Left renal pelvis (tissue), 4 donors: Measurements from ENCODE around the gene STIMATE. TPM values are rescaled to one million over a fixed set of nuclear protein-coding genes. Genes with fewer than 3 reads are reported as not detected.

Source experiments
- DNase-seq, 4 donors: peaks; one replicate each; pipeline ENCODE4 v3.0.0-alpha.2; 2013; ENCODE audit warnings: low read depth in 4 of 4, low spot score in 3 of 4
- polyA plus RNA-seq, 4 donors: library from polyadenylated mRNA; unstranded; fragments of 120-200 nt; gene quantifications; one replicate each; pipeline ENCODE4 v1.2.1, GENCODE V29; 2013; ENCODE audit not compliant: insufficient read length in 4 of 4

The STIMATE gene
- polyA plus RNA-seq, 4 donors, result 12.5 to 18.0 (median 13.9) TPM

DNA sequence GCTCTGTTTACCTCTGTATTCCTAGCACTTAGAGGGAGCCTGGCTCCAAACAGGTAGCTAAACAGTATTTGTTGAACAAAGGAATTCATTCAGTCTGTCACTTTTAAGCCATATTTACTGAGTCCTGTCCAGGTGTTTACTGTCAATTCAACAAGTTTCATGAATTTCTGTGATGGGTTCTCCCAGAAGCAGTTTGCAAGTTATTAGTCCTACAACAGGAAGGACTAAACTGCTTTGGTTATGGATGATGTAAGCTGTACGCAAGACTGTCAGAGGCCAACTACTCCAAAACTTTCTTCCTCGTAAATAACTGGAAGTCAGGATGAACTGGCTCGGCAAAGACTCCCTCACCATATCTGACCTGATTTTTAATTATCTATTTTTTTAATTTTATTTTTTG is 25.1 kb downstream of the STIMATE start:
- no peak for DNase-seq

GRCh38 chr3:52871761-52872160 is 25.6 kb downstream of the STIMATE start:
- DNase-seq, result no peak

- no peak for DNase-seq
These were observed 26.9 kb downstream of the STIMATE start for GRCh38 chr3:52870471-52870870.

DNA sequence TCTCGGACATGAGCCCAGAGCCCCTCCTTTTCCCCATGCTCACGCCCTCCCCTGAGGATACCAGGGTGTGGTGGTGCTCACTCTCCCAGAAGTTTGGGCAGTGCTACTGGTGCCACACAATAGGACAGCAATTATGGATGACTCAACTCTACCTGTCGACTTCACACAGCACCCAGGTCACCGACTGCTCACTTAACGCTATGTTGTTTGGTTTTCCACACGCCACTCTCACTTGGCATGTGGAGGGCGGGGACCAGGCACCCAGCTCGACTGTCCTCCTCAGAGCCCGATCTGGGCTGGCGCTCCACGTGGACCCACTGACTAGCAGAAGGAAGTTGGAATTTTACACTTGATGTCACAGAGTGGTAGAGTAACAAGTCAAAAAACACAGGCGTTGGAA is 30.9 kb downstream of the STIMATE start:
- DNase-seq, result no peak

GRCh38 chr3:52865994-52866393 is 31.4 kb downstream of the STIMATE start:
- no peak for DNase-seq

DNA sequence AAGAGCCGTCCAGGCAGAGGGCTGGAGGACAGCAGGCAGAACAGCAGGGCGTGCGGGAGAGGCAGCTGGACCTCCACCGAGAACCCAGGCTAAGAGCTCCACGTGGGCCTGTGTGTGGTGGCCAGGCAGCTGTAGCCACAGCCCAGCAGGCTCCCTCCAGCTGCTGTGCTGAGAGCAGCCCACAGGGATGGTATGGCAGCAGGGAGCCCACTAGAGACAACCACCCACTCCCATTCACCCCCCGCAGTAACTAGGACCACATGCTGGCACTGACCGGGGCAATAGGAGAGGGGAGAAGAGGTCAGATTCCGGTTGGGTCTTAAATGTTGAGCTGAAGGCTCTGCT is 37.0 kb downstream of the STIMATE start:
- DNase-seq, result no peak

GRCh38 chr3:52859686-52860423 is 37.5 kb downstream of the STIMATE start:
- no peak for DNase-seq

GRCh38 chr3:52857864-52858263 is 39.5 kb downstream of the STIMATE start:
- no peak for DNase-seq

DNA sequence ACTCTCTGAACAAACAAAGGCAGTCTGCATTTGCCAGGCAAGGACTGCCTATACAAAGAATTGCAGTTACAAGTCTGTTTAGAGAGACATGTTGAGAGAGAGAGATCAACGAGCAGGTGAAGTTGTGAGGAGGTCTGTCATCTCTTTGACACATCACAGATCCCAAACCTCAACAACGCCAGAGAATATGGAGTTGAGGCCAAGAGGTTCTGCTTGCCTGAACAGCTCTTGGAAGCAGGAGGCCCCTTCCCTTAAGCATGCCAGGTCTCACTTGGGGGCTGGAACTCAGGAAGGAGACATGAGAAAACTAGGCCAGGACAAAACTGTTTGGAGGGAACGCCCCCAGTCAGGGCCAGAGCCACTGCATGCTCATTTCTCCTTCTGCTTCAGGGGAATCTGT is 40.2 kb downstream of the STIMATE start:
- no peak for DNase-seq

DNA sequence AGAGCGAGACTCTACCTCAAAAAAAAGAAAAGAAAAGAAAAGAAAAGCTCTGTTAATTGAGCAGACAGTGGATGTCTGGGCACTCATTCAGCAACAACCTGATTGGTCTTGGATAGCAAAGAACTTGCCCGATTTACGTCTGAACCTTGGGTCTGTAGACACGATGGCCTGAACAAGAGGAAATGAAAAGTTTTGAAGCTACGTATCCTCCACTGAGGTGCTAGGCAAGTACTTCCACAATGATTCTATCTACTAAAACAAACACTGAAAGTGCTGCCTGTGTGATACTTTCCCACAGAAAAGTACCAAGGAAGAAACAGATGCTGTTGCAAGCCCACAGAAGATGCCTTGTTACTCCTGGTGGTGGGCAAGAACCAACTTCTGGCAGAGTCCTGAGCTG is 40.7 kb downstream of the STIMATE start:
- DNase-seq, result no peak

DNA sequence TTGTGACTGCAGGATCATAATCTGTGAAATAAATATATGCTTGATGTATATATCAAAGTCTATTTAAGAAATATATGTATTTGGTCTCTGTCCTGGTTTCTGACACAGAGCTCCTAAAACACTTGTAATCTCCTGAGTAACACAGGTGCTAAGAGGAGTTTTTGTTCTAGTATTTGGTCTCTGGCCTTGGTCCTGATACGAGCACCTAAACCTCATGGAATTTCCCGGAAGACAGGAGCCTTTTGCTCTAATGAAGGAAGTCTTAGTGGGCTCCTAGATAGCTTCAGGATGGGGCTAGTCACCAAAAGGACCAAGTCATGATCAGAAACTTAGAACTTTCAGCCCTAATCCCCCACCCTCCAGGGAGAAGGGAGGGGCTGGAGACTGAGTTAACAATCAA is 43.3 kb downstream of the STIMATE start:
- no peak for DNase-seq

- DNase-seq, result no peak
These were observed 44.9 kb downstream of the STIMATE start for GRCh38 chr3:52852419-52852818.

DNA sequence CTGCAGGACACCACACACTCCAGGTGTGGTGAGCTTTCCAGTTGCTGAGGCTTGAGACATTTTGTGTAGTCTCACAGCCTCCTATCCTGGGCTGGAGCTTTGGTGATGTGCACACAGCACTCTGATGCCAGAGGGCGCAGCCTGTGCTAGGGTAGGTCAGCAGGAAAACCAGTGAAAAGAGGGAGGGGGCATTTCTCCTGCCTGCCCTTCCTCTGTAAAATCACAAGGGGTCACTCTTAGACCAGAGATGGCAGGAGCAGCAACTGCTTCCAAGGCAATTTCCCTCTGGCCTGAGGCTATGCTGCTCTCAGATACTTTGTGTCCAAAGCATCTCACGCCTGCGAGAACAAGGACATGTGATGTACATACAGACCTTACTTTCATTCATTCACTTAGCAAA is 46.0 kb downstream of the STIMATE start:
- DNase-seq, result no peak

DNA sequence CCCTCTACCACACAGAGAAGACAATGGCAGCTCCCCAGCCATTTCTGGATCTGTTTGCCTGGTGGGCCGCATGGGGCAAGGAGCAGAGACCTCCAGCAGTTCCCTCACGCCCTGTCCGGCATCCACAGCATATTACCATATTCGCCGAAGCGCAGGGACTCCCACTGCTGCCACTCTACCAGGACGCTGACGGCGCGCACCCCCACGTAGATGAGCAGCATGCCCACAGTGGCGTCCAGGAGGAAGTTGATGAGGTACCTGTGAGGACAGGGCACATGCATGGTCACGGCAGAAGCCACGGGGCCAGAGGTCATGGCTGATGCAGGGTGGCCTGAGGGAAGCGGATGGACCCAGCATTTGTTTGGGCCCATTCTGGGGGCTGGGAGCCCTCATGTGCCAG is 47.7 kb downstream of the STIMATE start:
- no peak for DNase-seq

GRCh38 chr3:52848617-52849016 is 48.7 kb downstream of the STIMATE start:
- no peak for DNase-seq

DNA sequence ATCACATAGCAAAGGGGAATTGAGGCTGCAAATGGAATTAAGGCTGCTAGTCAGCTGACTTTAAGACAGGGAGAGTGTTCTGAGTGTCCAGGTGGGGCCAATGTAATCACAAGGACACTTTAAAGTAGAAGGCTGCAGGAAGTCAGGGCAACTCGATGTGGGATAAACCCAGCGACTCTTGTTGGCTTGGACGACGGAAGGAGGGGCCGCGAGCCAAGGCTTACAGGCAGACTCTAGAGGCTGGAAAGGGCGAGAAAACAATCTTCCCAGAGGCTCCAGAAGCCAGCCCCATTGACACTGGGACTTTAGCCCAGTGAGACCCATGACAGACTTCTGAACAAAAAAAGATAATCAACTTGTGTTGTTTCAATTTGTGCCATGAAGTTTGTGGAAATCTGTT is 49.6 kb downstream of the STIMATE start:
- DNase-seq, result no peak

GRCh38 chr3:52847241-52847640 is 50.1 kb downstream of the STIMATE start:
- DNase-seq, result no peak

GRCh38 chr3:52846432-52846965 is 50.8 kb downstream of the STIMATE start:
- DNase-seq, result no peak

- DNase-seq, result no peak
These were observed 51.5 kb downstream of the STIMATE start for GRCh38 chr3:52845691-52846431.

DNA sequence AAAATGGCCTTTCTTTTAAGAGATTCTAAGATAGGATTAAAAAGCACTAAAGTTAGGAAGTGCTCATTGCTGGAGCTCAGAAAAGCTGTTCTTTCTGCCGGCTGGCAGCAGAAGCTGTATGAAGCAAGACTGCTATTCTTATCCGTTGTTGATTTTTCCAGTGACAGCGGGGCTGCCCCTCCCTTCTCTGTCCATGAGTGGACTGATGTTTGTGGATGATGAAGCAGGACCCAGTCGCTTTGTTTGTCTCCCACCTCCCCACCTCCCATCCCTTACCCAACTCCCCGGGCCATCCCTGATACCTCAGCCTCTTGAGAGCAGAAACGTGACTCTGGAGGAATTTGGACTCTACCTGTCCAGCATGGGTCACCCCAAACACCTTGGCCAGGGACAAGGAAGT is 52.2 kb downstream of the STIMATE start:
- DNase-seq, result no peak

- DNase-seq, result no peak
These were observed 52.9 kb downstream of the STIMATE start for GRCh38 chr3:52844290-52844975.

DNA sequence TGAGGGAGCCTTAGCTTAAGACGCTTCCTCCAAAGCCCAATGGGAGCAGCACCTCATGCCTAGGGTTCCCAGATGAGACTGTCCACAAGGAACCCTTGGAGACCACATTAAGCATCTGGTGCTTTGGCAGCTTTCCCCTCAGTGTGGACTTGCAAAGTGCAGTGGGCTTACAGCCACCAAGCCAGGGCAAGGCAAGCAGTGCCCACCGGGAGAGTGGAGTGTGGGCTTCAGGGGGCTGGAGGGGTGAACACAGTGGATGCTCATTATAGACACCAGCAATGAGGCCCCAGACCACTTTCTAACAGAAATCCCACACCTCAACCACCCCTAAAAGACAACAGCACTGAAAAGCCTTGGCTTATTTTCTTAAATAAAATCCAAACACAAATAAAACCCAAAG is 53.5 kb downstream of the STIMATE start:
- DNase-seq, result no peak
